A549 (cell line): ENCODE results near the gene FAM3A. TPM values are rescaled to one million over a fixed set of nuclear protein-coding genes. Genes with fewer than 3 reads are reported as not detected.

Source experiments
- ATAC-seq, 2 experiments: fragments of 200-7000 bp in 1 of 2; fragments of >200 bp in 1 of 2; cut with Nextera tagmentation in 1 of 2; cut with Tn5 transposase in 1 of 2; 3 replicates each; pipeline versions ENCODE4 v1.8.0 to v1.9.1; 2018 to 2020; ENCODE audit warnings: mild to moderate bottlenecking in 1 of 2, moderate library complexity in 1 of 2
- CTCF ChIA-PET: fragments of 300-600 bp; sonication (Branson Sonifier 250); formaldehyde crosslinking; extraction: SDS; loops from one replicate; lab custom pipeline; 2021; ENCODE audit warnings: antibody characterized with exemption, inconsistent platforms; lab: Yijun Ruan, JAX
- POLR2A ChIA-PET: fragments of 350-600 bp; formaldehyde crosslinking; extraction: SDS; loops from one replicate; lab custom pipeline; 2021; ENCODE audit warnings: antibody characterized with exemption, inconsistent platforms; lab: Yijun Ruan, JAX
- DNase-seq, 2 experiments: peaks; one replicate each; pipeline versions ENCODE4 v3.0.0 to v3.0.0-alpha.2; 2011 to 2016; ENCODE audit warnings: low read depth in 1 of 2, low spot score in 1 of 2
- FAIRE-seq: peaks from 2 replicates; lab custom pipeline; 2011; peaks lifted over from hg19 to GRCh38; lab: Jason Lieb, UNC
- H3K27ac ChIP-seq, 2 experiments: fragments of >200 bp; sonication (Bioruptor Twin); formaldehyde crosslinking; 3 replicates each; pipeline ENCODE4 v1.5.1; 2016 to 2017
- H3K4me1 ChIP-seq: fragments of >200 bp; sonication (Bioruptor Twin); formaldehyde crosslinking; 3 replicates; pipeline ENCODE4 v1.6.1; 2016
- H3K4me2 ChIP-seq: fragments of >200 bp; sonication (Bioruptor Twin); formaldehyde crosslinking; 3 replicates; pipeline ENCODE4 v1.6.1; 2016
- H3K4me3 ChIP-seq: fragments of >200 bp; sonication (Bioruptor Twin); formaldehyde crosslinking; 3 replicates; pipeline ENCODE4 v1.5.1; 2016
- H3K9me3 ChIP-seq: fragments of >200 bp; sonication (Bioruptor Twin); formaldehyde crosslinking; 3 replicates; pipeline ENCODE4 v1.6.1; 2016
- BHLHE40 ChIP-seq: IDR thresholded peaks from 2 replicates; pipeline ENCODE4 v1.6.1; 2012; ENCODE audit warnings: low read depth, low read length, inconsistent platforms
- CBX2 ChIP-seq: fragments of 200-600 bp; sonication (generic); IDR thresholded peaks from 2 replicates; pipeline ENCODE4 v1.6.1; 2016; ENCODE audit warnings: low read depth, mild to moderate bottlenecking, borderline replicate concordance
- CBX8 ChIP-seq: fragments of 200-600 bp; sonication (generic); IDR thresholded peaks from 2 replicates; pipeline ENCODE4 v1.6.1; 2016
- CHD4 ChIP-seq: fragments of 200-600 bp; sonication (generic); IDR thresholded peaks from 2 replicates; pipeline ENCODE4 v1.6.1; 2016; ENCODE audit warnings: antibody characterized with exemption, mild to moderate bottlenecking, borderline replicate concordance
- EHMT2 ChIP-seq: fragments of 200-600 bp; sonication (generic); IDR thresholded peaks from 2 replicates; pipeline ENCODE4 v1.6.1; 2016; ENCODE audit warnings: antibody characterized with exemption, low read depth, mild to moderate bottlenecking, moderate library complexity
- ESRRA ChIP-seq: fragments of 150-350 bp; IDR thresholded peaks from 2 replicates; pipeline ENCODE4 v1.6.1; 2014; ENCODE audit warnings: mild to moderate bottlenecking, low read length, borderline replicate concordance
- FOSB ChIP-seq: fragments of 250-450 bp; sonication (Bioruptor Pico); IDR thresholded peaks from 2 replicates; pipeline ENCODE4 v1.5.0; 2020; ENCODE audit warnings: mild to moderate bottlenecking, moderate library complexity
- FOXS1 ChIP-seq: fragments of 250-450 bp; sonication (Bioruptor Pico); IDR thresholded peaks from 2 replicates; pipeline ENCODE4 v1.5.0; 2020; ENCODE audit warnings: mild to moderate bottlenecking, moderate library complexity
- HOXB5 ChIP-seq: fragments of 250-450 bp; sonication (Bioruptor Pico); IDR thresholded peaks from 2 replicates; pipeline ENCODE4 v1.5.0; 2020; ENCODE audit warnings: mild to moderate bottlenecking, moderate library complexity
- JUNB ChIP-seq: fragments of >200 bp; sonication (Bioruptor Twin); formaldehyde crosslinking; IDR thresholded peaks from 2 replicates; pipeline ENCODE4 v1.6.1; 2016
- KDM5A ChIP-seq: fragments of 200-600 bp; sonication (generic); IDR thresholded peaks from 2 replicates; pipeline ENCODE4 v1.6.1; 2016; ENCODE audit warnings: antibody characterized with exemption, mild to moderate bottlenecking
- MYC ChIP-seq: IDR thresholded peaks from 2 replicates; pipeline ENCODE4 v1.6.1; 2012; ENCODE audit warnings: mild to moderate bottlenecking, inconsistent platforms, low read length, improper control_type of control experiment, borderline replicate concordance
- POLR2A ChIP-seq: IDR thresholded peaks from 2 replicates; pipeline ENCODE4 v1.6.1; 2012; ENCODE audit warnings: mild to moderate bottlenecking, low read length
- RNF2 ChIP-seq: fragments of 200-600 bp; sonication (generic); IDR thresholded peaks from 2 replicates; pipeline ENCODE4 v1.6.1; 2016; ENCODE audit warnings: low read depth, mild to moderate bottlenecking, antibody characterized with exemption, moderate library complexity, borderline replicate concordance
- TP53 ChIP-seq: fragments of 250-450 bp; sonication (Bioruptor Pico); IDR thresholded peaks from 2 replicates; pipeline ENCODE4 v1.5.0; 2021; ENCODE audit warnings: mild to moderate bottlenecking, moderate library complexity
- ZFP36 ChIP-seq: fragments of 450-650 bp; IDR thresholded peaks from 2 replicates; pipeline ENCODE4 v1.6.1; 2014; ENCODE audit warnings: borderline replicate concordance; ENCODE audit not compliant: partially characterized antibody
- WGBS: methylation state at CpG from one replicate; pipeline ENCODE4 v1.1.6; 2017; ENCODE audit errors: missing lambda C conversion rate; 5-methylcytosine and 5-hydroxymethylcytosine counted together
- polyA plus RNA-seq, 4 experiments: library from polyadenylated mRNA; depleted of rRNA in 3 of 4; stranded (reverse); fragments of >200 nt; fragmentation: RNase III in 1 of 4; extraction: RNeasy Plus Mini Kit Qiagen cat#74134 plus additional on column Dnase treatment in 1 of 4; gene quantifications; 2 replicates in 3 of 4; 3 replicates in 1 of 4; pipeline ENCODE4 v1.2.3, GENCODE V29; 2011 to 2017
- TF ChIP-seq, protein P1 (sequence below): fragments of 250-450 bp; sonication (Bioruptor Pico); IDR thresholded peaks from 2 replicates; pipeline ENCODE4 v1.5.0; 2020; ENCODE audit warnings: low read depth, mild to moderate bottlenecking, moderate library complexity
- TF ChIP-seq, protein P2 (sequence below): IDR thresholded peaks from 2 replicates; pipeline ENCODE4 v1.6.1; 2012
- TF ChIP-seq, protein P3 (sequence below): fragments of 450-650 bp; IDR thresholded peaks from 2 replicates; pipeline ENCODE4 v1.6.1; 2014; ENCODE audit warnings: antibody characterized with exemption
- TF ChIP-seq, protein P4 (sequence below): fragments of 200-600 bp; sonication (generic); IDR thresholded peaks from 2 replicates; pipeline ENCODE4 v1.6.1; 2016; ENCODE audit warnings: antibody characterized with exemption, mild to moderate bottlenecking, moderate library complexity
- TF ChIP-seq, protein P5 (sequence below): fragments of >200 bp; sonication (Bioruptor Twin); formaldehyde crosslinking; IDR thresholded peaks from 3 replicates; pipeline ENCODE4 v1.5.1; 2016

Gene FAM3A
- polyA plus RNA-seq, 2 of the 4 experiments (the other 2 are of a cell fraction) = 21.7 to 36.7 TPM

DNA sequence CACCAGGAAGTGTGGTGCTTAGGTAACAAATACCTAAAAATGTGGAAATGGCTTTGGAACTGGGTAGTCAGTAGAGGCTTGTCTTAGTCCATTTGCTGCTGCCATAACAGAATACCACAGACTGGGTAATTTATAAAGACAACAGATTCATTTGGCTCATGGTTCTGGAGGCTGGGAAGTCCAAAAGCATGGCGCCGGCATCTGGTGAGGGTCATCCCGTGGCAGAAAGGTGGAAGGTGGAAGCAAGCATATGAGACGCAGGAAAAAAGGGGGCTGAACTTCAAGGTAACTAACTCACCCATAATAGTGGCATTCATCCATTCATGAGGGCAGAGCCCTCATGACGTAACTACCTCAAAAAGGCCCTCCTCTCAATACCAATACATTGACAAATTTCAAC is 6.6 kb downstream of the FAM3A start:
- Histone ChIP-seq H3K4me3 (no peak overlapping the region), H3K4me1 (no peaks in the 10 kb centered on the region), H3K4me2 (no peak overlapping the region), H3K9me3 (no peaks in the 10 kb centered on the region), H3K27ac (no peak overlapping the region)
- TF ChIP-seq KDM5A = no peak
- no peak for TF ChIP-seq CHD4
- no peak for TF ChIP-seq CBX2
- TF ChIP-seq, protein P1, sequence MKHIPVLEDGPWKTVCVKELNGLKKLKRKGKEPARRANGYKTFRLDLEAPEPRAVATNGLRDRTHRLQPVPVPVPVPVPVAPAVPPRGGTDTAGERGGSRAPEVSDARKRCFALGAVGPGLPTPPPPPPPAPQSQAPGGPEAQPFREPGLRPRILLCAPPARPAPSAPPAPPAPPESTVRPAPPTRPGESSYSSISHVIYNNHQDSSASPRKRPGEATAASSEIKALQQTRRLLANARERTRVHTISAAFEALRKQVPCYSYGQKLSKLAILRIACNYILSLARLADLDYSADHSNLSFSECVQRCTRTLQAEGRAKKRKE (CRISPR knock-in tag) = no peak
- no peak for TF ChIP-seq POLR2A
- no peak for TF ChIP-seq RNF2
- TF ChIP-seq, protein P2, sequence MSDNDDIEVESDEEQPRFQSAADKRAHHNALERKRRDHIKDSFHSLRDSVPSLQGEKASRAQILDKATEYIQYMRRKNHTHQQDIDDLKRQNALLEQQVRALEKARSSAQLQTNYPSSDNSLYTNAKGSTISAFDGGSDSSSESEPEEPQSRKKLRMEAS = no peak
- no peak for TF ChIP-seq ZFP36
- TF ChIP-seq HOXB5 = no peak
- no peak for TF ChIP-seq ESRRA
- TF ChIP-seq BHLHE40 = no peak
- TF ChIP-seq CBX8 = no peak
- TF ChIP-seq TP53 (CRISPR knock-in tag) = no peak
- TF ChIP-seq, protein P3, sequence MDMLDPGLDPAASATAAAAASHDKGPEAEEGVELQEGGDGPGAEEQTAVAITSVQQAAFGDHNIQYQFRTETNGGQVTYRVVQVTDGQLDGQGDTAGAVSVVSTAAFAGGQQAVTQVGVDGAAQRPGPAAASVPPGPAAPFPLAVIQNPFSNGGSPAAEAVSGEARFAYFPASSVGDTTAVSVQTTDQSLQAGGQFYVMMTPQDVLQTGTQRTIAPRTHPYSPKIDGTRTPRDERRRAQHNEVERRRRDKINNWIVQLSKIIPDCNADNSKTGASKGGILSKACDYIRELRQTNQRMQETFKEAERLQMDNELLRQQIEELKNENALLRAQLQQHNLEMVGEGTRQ = no peak
- TF ChIP-seq JUNB = no peak
- no peak for TF ChIP-seq MYC
- TF ChIP-seq EHMT2 = no peak
- ChIA-PET POLR2A (no interaction called here), CTCF (no interaction called here)
- DNase-seq (no peak), FAIRE-seq (no peak), ATAC-seq (no peak)
- WGBS = 95% methylated on average over 5 of the region's 5 CpGs

DNA sequence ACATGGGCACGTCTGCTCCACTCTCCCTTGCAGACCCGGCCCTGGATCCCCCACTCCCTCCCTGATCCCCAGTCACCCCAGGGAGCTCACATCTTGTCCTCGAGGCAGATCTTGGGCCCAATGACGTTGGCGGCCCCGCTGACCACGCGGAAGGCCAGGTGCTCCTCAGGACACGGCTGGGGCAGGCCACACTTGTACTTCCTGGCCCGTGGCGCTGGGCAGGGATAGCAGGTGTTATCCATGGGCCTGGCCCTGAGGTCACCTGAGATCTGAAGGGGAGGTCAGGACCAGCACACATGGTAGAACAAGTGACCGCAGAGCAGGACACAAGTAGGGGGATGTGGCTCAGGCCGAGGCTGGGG is 7.7 kb downstream of the FAM3A start:
- Histone ChIP-seq H3K4me1 (no peaks in the 10 kb centered on the region), H3K27ac (no peak overlapping the region), H3K9me3 (no peaks in the 10 kb centered on the region), H3K4me2 (no peak overlapping the region), H3K4me3 (no peak overlapping the region)
- ATAC-seq = no peak
- CTCF ChIA-PET = no interaction called here
- POLR2A ChIA-PET = no interaction called here
- DNase-seq = no peak
- TF ChIP-seq FOXS1 (CRISPR knock-in tag) (no peak), FOSB (no peak), CHD4 (no peak), RNF2 (no peak), KDM5A (no peak)
- TF ChIP-seq, protein P4, sequence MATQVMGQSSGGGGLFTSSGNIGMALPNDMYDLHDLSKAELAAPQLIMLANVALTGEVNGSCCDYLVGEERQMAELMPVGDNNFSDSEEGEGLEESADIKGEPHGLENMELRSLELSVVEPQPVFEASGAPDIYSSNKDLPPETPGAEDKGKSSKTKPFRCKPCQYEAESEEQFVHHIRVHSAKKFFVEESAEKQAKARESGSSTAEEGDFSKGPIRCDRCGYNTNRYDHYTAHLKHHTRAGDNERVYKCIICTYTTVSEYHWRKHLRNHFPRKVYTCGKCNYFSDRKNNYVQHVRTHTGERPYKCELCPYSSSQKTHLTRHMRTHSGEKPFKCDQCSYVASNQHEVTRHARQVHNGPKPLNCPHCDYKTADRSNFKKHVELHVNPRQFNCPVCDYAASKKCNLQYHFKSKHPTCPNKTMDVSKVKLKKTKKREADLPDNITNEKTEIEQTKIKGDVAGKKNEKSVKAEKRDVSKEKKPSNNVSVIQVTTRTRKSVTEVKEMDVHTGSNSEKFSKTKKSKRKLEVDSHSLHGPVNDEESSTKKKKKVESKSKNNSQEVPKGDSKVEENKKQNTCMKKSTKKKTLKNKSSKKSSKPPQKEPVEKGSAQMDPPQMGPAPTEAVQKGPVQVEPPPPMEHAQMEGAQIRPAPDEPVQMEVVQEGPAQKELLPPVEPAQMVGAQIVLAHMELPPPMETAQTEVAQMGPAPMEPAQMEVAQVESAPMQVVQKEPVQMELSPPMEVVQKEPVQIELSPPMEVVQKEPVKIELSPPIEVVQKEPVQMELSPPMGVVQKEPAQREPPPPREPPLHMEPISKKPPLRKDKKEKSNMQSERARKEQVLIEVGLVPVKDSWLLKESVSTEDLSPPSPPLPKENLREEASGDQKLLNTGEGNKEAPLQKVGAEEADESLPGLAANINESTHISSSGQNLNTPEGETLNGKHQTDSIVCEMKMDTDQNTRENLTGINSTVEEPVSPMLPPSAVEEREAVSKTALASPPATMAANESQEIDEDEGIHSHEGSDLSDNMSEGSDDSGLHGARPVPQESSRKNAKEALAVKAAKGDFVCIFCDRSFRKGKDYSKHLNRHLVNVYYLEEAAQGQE = no peak
- TF ChIP-seq, protein P5, sequence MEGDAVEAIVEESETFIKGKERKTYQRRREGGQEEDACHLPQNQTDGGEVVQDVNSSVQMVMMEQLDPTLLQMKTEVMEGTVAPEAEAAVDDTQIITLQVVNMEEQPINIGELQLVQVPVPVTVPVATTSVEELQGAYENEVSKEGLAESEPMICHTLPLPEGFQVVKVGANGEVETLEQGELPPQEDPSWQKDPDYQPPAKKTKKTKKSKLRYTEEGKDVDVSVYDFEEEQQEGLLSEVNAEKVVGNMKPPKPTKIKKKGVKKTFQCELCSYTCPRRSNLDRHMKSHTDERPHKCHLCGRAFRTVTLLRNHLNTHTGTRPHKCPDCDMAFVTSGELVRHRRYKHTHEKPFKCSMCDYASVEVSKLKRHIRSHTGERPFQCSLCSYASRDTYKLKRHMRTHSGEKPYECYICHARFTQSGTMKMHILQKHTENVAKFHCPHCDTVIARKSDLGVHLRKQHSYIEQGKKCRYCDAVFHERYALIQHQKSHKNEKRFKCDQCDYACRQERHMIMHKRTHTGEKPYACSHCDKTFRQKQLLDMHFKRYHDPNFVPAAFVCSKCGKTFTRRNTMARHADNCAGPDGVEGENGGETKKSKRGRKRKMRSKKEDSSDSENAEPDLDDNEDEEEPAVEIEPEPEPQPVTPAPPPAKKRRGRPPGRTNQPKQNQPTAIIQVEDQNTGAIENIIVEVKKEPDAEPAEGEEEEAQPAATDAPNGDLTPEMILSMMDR = no peak
- WGBS = 100% methylated on average over 3 of the region's 13 CpGs
- FAIRE-seq = no peak
